GM21528 (cell line): ENCODE results near the gene ZDHHC5.
"Not testable (repeated sequence)": the region's sequence is repeated elsewhere in the genome, so short reads cannot be mapped to it uniquely, and the experiment has no call there.

Experiments
- ATAC-seq: cut with Tn5 transposase; IDR thresholded peaks from one replicate; pipeline ENCODE4 v1.9.1; 2021; ENCODE audit warnings: mild to moderate bottlenecking, moderate library complexity; ENCODE audit not compliant: unreplicated experiment, low FRiP score

ZDHHC5 gene

DNA sequence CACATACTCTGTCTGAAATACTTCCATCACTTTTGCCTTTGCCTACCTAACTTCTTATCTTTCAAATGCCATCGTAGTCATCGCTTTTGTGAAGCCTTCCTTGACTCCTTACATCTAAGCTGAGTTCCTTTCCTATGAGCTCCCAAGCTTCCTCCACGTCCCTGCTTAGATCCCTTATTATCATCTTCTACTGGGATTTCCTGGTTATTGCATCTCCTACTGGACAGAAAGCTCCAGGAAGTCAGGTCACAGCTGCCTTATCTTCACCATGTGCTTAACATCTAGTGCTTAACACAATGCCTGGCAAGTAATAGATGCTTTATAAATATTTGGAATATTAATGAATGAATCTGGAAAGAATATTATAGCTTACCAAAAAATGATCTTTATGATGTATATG, 24.1 kb upstream of the ZDHHC5 start:
- ATAC-seq, result no peak

DNA sequence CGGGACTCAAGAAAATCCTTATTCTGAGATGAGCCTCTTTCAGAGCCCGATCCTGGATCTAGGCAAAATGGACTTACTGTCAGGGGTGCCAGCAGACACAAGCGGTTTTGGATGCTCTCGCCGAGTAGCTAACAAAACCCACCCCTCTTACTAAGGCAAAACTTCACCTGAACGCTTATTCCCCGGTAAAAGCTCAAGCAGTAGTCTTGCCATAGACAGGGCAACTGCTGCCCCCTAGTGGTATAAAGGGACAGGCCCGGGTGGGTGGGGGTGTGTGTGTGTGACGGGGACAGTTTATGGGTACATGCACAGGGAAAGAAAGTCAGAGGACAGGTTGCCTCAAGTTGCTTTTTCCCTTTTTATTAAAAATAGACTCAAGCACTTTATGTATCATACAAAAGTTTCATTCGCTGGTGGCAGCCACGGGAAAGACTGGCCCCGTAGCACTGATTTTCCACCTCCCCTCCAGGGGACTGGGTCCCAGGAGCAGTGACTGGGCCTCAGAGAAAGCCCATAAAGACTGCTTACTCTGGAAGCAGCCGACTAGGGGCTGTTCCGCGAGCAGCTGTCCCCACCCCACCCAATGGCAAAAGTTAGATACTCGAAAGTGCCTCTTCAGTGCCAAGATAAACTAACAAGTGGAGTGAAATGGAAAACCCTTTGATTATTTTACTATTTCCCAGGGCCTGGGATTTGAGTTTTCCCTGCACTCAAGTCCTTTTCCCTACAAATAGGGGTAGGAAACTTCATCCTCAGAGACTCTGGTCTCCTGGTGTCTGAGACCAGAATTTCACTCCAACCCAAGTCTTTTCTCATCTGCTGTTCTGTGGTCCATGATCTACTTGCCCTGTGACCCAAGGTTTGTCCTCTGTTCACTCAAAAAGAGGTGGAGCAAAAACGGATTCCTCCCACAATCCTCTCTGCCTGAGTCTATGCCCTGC, 22.9 kb upstream of the ZDHHC5 start:
- no peak for ATAC-seq

DNA sequence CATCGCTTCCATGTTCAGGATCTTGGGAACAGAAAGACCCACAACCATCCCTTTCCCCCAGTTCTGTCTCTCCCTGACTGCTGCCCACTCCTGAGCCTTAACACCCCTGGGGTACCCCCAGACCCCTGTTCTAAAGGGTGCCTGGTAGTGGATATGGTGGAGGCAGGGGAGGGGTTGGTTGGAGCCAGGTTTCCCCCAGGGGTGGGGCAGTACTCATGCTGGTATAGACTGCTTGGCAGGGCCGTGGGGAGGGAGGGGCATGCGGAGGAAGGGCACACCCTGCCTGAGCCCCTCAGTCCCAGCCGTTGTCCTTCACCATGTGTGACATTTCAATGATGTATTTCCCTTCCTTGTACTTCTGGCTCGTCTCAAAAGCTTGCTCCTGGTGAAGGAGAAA, 22.2 kb upstream of the ZDHHC5 start:
- no peak for ATAC-seq

DNA sequence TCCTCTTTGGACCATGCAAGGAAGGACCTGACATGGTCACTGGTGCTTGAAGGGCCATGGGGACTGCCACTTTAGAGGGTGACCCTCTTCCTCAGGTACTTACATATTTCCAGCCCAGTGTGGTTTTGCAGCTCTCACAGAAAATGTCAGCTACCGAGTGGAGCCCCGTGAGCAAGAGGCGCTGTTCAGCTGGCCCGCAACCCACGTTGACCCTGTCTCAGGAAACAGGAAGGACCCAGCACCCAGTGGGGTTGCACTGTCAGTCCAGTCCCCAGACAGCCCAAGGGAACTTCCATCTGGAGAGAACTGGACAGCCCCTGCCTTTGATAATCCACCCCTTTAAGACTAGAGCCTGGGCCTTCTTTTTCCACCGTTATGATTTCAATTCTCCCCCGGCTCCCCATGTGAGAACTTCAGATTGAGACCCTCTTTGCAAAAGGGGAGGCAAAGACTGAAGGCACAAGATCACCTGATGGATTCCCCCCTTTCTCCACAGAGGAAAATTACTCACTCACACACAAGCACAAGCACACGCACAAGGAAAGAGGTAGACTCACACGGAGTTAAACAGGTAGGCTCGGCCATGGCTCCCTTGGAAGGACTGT, 21.6 kb upstream of the ZDHHC5 start:
- ATAC-seq, result no peak

- no peak for ATAC-seq
These were observed 21.1 kb upstream of the ZDHHC5 start for GRCh38 chr11:57646799-57647303.

GRCh38 chr11:57647372-57647771, 20.5 kb upstream of the ZDHHC5 start:
- no peak for ATAC-seq

DNA sequence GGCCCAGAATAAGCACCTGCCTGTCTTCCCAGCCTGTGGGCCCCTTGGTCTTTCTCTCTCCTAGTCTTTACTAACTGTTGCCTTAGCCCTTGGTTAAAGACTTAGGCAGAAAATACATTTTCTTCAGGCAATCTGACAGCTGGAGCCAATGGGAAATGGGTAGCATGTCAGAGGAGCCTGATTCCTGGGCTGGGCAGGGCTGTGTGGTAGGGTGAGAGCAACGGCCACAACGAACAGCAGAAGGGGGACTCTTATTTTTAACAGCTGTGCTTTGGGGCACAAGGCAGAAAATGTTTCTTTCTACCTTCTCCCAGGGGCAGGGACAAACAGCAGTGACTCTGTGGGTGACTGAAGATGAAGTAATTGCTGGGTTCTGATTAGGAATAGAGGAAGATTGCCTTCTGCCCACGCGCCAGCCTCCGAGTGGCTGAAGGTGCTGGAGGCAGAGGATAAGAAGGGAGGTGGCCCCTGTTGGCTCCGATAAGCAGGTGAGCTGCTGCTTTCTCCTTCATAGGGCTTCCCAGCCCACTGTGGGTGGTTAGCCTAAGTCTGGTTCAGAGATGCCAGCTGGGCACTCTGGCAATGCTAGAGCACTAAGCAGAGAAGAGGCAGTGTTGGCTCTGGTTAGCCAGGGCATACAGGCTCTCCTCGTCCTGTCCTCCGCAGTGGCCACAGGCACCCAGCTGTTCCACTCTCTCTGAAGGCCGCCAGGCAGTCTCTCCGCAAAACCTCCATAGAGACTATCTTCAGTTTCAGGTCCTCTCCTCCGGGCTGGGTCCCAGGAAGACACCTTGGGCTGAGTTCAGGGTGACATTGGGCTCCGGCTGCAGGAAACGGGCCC, 19.7 kb upstream of the ZDHHC5 start:
- ATAC-seq, result no peak

DNA sequence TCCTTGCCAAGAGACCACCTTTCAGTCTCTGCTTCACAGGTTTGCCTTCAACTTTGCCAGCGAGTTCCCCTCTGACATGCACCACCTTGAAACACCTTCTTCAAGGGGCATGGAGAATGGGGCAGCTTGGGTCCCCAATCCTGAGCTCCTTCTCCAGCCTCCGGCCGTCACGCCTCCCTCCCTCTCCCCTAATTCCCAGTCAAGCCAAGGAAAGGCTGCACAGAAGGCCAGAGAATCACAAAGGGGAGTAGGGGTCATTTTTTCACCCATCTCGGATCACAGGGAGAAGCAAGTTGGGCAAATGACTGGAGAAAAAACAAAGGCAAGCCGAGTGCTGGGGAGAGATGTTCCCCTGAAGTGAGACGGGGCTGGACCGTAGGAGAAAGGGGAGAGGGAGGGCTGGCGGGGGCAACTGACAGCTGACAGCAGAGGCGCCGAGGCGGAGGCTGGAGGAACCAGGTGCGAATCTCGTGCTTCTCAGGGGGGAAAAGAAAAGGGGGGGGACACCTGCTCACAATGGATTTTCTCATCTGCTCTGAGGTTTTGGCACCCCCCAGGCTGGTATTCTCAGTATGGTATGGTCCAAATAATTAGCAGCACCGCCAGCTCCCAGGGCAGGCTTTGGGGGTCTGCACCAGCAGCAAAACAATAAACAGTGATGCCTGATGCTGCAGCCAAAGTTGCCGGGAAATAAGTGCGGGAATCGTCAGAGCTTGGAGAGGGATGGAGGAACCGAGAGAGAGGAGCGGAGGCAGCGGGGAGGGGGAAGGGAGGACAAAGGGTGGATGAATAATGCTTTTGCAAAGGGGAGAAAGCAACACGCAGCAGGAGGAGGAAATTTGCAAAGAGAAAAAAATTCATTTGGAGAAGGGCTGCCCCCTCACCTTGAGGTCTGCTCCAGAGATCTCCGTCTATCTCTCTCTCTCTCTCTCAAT, 18.8 kb upstream of the ZDHHC5 start:
- no peak for ATAC-seq

GRCh38 chr11:57649826-57650738, 17.8 kb upstream of the ZDHHC5 start, which contains the start of gene YPEL4:
Gene YPEL4 (minus strand): TSS chr11:57649912. CDS start chr11:57647107, 2,805 bp downstream.
- no peak for ATAC-seq

DNA sequence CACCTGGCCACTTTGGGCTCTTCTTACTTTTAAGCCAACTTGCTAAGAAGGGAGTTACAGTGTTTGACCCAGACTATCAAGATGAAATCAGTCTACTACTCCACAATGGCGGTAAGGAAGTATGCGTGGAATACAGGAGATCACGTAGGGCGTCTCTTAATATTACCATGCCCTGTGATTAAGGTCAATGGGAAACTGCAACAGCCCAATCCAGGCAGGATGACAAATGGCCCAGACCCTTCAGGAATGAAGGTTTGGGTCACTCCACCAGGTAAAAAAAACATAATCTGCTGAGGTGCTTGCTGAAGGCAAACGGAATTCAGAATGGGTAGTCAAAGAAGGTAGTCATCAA, 17.2 kb upstream of the ZDHHC5 start:
- ATAC-seq, result no peak

DNA sequence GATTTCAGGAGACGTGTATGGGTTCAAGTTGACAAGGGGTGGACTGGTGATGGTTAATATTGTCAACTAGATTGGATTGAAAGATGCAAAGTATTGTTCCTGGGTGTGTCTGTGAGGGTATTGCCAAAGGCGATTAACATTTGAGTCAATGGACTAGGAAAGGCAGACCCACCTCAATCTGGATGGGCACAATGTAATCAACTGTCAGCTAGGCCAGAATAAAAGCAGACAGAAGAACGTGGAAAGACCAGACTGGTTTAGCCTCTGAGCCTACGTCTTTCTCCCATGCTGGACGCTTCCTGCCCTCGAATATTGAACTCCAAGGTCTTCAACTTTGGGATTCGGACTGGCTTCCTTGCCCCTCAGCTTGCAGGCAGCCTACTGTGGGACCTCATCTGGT, 16.5 kb upstream of the ZDHHC5 start:
- no peak for ATAC-seq

DNA sequence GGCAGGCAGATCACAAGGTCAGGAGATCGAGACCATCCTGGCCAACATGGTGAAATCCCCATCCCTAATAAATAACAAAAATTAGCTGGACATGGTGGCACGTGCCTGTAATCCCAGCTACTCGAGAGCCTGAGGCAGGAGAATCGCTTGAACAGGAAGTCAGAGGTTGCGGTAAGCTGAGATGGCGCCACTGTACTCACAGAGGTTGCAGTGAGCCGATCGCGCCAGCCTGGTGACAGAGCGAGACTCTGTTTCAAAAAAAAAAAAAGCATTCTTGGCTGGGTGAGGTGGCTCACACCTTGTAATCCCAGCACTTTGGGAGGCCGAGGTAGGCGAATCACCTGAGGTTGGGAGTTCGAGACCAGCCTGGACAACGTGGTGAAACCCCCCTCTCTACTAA, 15.7 kb upstream of the ZDHHC5 start:
- ATAC-seq, result not testable (repeated sequence)

DNA sequence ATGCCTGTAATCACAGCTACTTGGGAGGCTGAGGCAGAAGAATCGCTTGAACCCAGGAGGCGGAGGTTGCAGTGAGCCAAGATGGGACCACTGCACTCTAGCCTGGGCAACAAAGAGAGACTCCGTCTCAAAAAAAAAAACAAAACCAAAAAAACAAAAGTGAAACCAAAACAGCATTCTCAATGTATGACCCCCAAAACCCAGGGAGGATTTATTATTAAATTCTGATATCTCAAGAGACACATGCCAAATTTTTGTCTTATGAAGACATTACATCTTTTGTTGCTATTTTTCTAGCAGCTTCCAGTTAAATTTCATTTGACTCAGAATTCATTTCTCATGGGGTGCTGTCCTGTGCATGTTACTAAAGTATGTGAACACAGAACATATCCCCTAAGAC, 15.3 kb upstream of the ZDHHC5 start:
- no peak for ATAC-seq

GRCh38 chr11:57653163-57653562, 14.8 kb upstream of the ZDHHC5 start:
- no peak for ATAC-seq

DNA sequence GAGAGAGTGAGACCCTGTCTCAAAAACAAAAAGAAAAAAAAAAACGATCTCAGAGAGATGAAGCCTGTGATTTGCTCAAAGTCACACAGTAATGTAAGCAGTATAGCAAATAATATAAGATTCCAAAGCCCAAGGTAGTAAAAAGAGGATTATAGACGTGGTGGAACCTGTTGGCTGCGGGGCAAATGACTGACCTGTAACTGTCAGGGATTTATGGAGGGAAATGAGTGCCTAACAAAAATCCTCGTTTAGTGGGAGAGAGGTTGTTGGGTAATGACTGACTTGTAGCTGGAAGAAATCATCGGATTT, 11.1 kb upstream of the ZDHHC5 start:
- ATAC-seq, result no peak

DNA sequence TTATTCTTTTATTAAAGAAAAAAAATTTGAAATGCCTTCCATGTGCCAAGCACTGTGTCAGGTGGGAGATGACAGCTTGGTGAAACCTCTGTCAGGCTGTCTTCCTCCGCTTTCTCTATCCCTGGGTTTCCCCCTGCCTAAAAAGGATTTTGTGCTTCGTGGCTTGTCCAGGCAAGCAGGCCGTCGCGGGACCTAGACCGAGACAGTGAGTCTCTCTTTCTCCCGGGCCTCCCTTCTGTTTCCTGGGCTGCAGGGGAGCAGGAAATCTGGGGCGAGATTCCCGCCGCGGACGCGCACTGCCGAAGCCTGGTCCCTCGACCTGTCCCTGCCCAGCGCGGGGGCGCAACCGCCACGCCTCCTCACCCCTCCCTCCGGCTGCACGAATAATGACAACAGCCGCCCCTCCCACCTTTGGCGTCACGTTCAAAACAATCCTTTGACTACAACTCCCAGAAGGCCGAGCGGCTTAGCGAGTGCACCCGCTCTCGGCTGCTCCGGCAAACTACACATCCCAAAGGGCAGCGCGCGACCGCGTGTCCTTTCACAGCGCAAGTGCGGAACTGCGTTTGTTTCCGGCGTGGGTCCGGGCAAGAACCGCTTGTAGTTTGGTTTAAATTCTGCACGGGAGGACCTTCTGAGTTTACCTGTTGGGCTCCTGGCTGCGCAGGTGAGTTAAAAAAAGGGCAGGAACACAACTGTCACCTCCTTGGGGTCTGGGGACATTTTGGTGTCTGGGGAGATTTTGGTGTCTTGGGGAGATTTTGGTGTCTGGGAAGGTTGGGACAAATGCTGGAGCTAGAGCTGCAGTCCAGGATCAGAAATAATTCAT, 10.5 kb upstream of the ZDHHC5 start, which contains the start of gene CLP1:
Gene CLP1, plus strand, starts transcription at position 569 of the 829 bp plus-strand sequence. CDS start 1,715 bp downstream, outside the sequence.
- peak; percentile 99 for ATAC-seq

- ATAC-seq, result no peak
These were observed 9.9 kb upstream of the ZDHHC5 start for GRCh38 chr11:57658023-57658361.

GRCh38 chr11:57659669-57660068, 8.2 kb upstream of the ZDHHC5 start:
- ATAC-seq, result no peak
